Omental fat pad (tissue), 4 donors: ENCODE data around the gene SCAI. TPM values are rescaled to one million over a fixed set of nuclear protein-coding genes. Genes with fewer than 3 reads are reported as not detected.

Source experiments
- ATAC-seq: fragments of 150-250 bp; one replicate; pipeline ENCODE4 v1.9.1; 2016; ENCODE audit warnings: mild to moderate bottlenecking, moderate library complexity; ENCODE audit not compliant: low FRiP score
- DNase-seq: peaks from one replicate; pipeline ENCODE4 v3.0.0-alpha.2; 2019; ENCODE audit warnings: low spot score
- total RNA-seq, 4 donors: library from RNA; depleted of rRNA; stranded (reverse); fragments of >200 nt; gene quantifications; one replicate each; pipeline ENCODE4 v1.1.0, GENCODE V29; 2016
- TF ChIP-seq, protein P1 (sequence below), 3 donors: fragments of 450-650 bp; IDR thresholded peaks; one replicate each; pipeline ENCODE4 v1.5.1; 2016 to 2017; ENCODE audit warnings: antibody characterized with exemption in 3 of 3, mild to moderate bottlenecking in 3 of 3, moderate library complexity in 2 of 3

Gene SCAI
- total RNA-seq, 4 donors from 2014 or later: 4.0 to 9.1 (median 6.6) TPM

- ATAC-seq: no peak
- DNase-seq: no peak
- TF ChIP-seq, protein P1, sequence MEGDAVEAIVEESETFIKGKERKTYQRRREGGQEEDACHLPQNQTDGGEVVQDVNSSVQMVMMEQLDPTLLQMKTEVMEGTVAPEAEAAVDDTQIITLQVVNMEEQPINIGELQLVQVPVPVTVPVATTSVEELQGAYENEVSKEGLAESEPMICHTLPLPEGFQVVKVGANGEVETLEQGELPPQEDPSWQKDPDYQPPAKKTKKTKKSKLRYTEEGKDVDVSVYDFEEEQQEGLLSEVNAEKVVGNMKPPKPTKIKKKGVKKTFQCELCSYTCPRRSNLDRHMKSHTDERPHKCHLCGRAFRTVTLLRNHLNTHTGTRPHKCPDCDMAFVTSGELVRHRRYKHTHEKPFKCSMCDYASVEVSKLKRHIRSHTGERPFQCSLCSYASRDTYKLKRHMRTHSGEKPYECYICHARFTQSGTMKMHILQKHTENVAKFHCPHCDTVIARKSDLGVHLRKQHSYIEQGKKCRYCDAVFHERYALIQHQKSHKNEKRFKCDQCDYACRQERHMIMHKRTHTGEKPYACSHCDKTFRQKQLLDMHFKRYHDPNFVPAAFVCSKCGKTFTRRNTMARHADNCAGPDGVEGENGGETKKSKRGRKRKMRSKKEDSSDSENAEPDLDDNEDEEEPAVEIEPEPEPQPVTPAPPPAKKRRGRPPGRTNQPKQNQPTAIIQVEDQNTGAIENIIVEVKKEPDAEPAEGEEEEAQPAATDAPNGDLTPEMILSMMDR (IDR thresholded peaks at IDR 0.05): no peak
Observed at GRCh38 chr9:124914753-124915405, 228.4 kb downstream of the SCAI start.

DNA sequence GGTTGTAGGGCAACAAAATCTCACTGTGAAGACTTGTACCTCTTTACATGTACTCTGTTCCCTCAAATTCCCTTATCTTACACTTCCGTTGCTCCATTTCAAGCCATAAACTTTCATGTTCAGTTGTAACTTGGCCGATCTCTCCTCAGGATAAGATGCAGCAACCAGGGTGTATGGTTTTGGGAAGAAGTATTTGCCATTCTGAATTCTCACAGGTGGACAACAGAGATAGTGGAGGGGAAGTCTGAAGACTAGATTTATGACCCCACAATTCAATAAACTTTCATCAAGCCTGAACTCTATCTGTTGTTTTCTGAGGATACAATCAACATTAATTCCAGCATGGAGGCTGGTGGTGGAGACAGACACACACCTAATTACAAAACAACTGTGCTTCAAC lies 229.9 kb downstream of the SCAI start:
- no peak for DNase-seq
- TF ChIP-seq, protein P1 (IDR thresholded peaks at IDR 0.05): no peak
- no peak for ATAC-seq

DNA sequence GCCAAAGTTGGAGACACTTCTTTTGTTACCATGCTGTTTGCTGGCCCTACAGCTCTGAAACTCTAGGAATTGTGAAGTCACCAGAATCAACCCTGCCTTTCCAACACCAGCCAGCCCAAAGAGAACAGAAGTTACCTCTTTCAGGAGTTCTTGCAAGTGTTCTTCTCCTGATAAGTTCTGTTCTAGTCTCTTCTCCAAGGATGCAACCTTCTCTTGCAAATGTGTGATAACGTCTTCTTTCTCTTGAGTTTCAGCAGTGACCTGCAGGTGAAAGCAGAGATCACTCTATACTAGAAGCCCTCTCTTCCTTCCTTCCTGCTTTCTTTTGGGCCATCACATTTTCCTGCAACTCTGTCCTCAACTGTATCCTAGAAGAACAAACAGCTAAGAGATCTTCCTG lies 231.6 kb downstream of the SCAI start:
- DNase-seq: no peak
- TF ChIP-seq, protein P1 (IDR thresholded peaks at IDR 0.05): no peak
- no peak for ATAC-seq

DNA sequence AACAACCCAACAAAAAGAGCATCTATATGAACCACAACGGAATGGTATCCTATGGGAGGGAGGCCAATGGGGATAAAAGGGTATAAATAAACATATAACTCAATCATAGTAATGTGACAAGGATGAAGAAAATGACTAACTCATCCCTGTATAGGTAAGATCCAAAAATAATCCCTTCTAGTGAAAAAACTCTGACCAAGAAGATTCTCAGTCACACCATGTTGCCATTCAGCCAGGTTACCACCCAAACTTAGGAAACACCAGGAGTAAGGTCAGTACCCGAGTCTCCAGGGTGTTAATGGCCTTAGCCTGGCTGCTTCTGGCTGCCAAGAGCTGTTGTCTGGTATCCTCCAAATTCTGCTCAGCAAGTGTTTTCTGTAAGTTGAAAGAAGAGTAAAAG lies 235.2 kb downstream of the SCAI start:
- no peak for ATAC-seq
- no peak for DNase-seq
- TF ChIP-seq, protein P1 (IDR thresholded peaks at IDR 0.05): no peak

DNA sequence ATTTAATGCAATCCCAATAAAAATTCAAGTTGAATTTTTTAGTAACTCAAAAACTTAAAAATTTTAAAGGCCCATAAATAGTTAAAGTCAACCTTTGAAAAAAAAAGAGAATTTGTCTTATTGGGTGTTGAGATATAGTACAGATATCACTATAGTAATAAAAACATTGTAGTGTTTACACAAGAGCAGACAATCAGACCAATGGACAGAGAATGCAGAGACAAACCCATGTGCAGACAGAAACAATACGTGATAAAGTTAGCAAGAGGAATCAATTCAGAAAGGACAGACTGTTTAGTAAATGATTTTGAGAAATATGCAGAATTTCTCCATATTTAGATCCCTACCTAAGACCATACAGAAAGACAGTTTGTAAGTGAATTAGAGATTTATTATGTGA lies 236.4 kb downstream of the SCAI start:
- ATAC-seq (no peak), DNase-seq (no peak)
- TF ChIP-seq, protein P1 (IDR thresholded peaks at IDR 0.05): no peak

GRCh38 chr9:124899845-124900244 lies 243.5 kb downstream of the SCAI start:
- TF ChIP-seq, protein P1 (IDR thresholded peaks at IDR 0.05): no peak
- DNase-seq: no peak
- ATAC-seq: no peak
